Liver (tissue), 3 donors: ENCODE measurements around the gene MEN1.
A peak's percentile ranks its signal among the peaks of the same experiment; 100 is the strongest.

Experiments
- ATF3 ChIP-seq: IDR thresholded peaks from 2 replicates; pipeline ENCODE4 v1.6.1; 2016; ENCODE audit warnings: antibody characterized with exemption
- CTCF ChIP-seq: fragments of 150-350 bp; IDR thresholded peaks from 2 replicates; pipeline ENCODE4 v1.5.1; 2017; ENCODE audit warnings: improper control_type of control experiment, low read depth, low read length; ENCODE audit not compliant: missing input control
- GABPA ChIP-seq, 2 donors: IDR thresholded peaks in 1 of 2; conservative IDR thresholded peaks in 1 of 2; 2 replicates each; pipeline ENCODE4 v1.6.1; 2016; ENCODE audit warnings: antibody characterized with exemption in 2 of 2, mild to moderate bottlenecking in 1 of 2, moderate library complexity in 1 of 2
- HNF4G ChIP-seq: IDR thresholded peaks from 2 replicates; pipeline ENCODE4 v1.6.1; 2016; ENCODE audit warnings: antibody characterized with exemption
- MAX ChIP-seq: IDR thresholded peaks from 2 replicates; pipeline ENCODE4 v1.6.1; 2016; ENCODE audit warnings: antibody characterized with exemption
- RAD21 ChIP-seq, 2 donors: IDR thresholded peaks; 2 replicates each; pipeline ENCODE4 v1.6.1; 2016; ENCODE audit warnings: antibody characterized with exemption in 2 of 2, mild to moderate bottlenecking in 2 of 2
- REST ChIP-seq: IDR thresholded peaks from 2 replicates; pipeline ENCODE4 v1.6.1; 2016; ENCODE audit warnings: antibody characterized with exemption, mild to moderate bottlenecking
- RXRA ChIP-seq, 2 donors: IDR thresholded peaks; 2 replicates each; pipeline ENCODE4 v1.6.1; 2017 to 2018; ENCODE audit warnings: antibody characterized with exemption in 2 of 2, mild to moderate bottlenecking in 1 of 2
- donor health status: healthy.
- donor health status: healthy.

GRCh38 chr11:64839887-64840782 lies 29.8 kb upstream of the MEN1 start:
- TF ChIP-seq CTCF: no peak
- TF ChIP-seq HNF4G: no peak
- no peak for TF ChIP-seq ATF3
- no peak for TF ChIP-seq REST
- no peak for TF ChIP-seq MAX
- TF ChIP-seq RAD21 (IDR thresholded peaks at IDR 0.05): peak in 1 of 2 donors; percentile 74
- TF ChIP-seq RXRA (IDR thresholded peaks at IDR 0.05): no peak
- no peak for TF ChIP-seq GABPA (IDR thresholded peaks at IDR 0.05 in 1 of 2, conservative IDR thresholded peaks at IDR 0.05 in 1 of 2)
